Measurements from ENCODE around the gene EHMT1.

GRCh38 chr9:137880976-137881530 is 262.2 kb downstream of the EHMT1 start:
- TF ChIP-seq SALL1 (CRISPR knock-in tag; IDR thresholded peaks at IDR 0.05) (no peak), JUN (CRISPR knock-in tag; IDR thresholded peaks at IDR 0.05) (no peak), CTCF (CRISPR knock-in tag; IDR thresholded peaks at IDR 0.05) (no peak), MXD1 (CRISPR knock-in tag; IDR thresholded peaks at IDR 0.05) (no peak), MAFG (CRISPR knock-in tag; IDR thresholded peaks at IDR 0.05) (no peak)
- TF ChIP-seq, protein P1, sequence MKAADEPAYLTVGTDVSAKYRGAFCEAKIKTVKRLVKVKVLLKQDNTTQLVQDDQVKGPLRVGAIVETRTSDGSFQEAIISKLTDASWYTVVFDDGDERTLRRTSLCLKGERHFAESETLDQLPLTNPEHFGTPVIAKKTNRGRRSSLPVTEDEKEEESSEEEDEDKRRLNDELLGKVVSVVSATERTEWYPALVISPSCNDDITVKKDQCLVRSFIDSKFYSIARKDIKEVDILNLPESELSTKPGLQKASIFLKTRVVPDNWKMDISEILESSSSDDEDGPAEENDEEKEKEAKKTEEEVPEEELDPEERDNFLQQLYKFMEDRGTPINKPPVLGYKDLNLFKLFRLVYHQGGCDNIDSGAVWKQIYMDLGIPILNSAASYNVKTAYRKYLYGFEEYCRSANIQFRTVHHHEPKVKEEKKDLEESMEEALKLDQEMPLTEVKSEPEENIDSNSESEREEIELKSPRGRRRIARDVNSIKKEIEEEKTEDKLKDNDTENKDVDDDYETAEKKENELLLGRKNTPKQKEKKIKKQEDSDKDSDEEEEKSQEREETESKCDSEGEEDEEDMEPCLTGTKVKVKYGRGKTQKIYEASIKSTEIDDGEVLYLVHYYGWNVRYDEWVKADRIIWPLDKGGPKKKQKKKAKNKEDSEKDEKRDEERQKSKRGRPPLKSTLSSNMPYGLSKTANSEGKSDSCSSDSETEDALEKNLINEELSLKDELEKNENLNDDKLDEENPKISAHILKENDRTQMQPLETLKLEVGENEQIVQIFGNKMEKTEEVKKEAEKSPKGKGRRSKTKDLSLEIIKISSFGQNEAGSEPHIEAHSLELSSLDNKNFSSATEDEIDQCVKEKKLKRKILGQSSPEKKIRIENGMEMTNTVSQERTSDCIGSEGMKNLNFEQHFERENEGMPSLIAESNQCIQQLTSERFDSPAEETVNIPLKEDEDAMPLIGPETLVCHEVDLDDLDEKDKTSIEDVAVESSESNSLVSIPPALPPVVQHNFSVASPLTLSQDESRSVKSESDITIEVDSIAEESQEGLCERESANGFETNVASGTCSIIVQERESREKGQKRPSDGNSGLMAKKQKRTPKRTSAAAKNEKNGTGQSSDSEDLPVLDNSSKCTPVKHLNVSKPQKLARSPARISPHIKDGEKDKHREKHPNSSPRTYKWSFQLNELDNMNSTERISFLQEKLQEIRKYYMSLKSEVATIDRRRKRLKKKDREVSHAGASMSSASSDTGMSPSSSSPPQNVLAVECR (CRISPR knock-in tag; IDR thresholded peaks at IDR 0.05; ENCODE audit: borderline replicate concordance) = no peak

Measured in HepG2 (cell line).